ENCODE results near the gene NARF. TPM values are rescaled to one million over a fixed set of nuclear protein-coding genes. Genes with fewer than 3 reads are reported as not detected.

Gene NARF
- total RNA-seq, 1 donor = 21.6 TPM

DNA sequence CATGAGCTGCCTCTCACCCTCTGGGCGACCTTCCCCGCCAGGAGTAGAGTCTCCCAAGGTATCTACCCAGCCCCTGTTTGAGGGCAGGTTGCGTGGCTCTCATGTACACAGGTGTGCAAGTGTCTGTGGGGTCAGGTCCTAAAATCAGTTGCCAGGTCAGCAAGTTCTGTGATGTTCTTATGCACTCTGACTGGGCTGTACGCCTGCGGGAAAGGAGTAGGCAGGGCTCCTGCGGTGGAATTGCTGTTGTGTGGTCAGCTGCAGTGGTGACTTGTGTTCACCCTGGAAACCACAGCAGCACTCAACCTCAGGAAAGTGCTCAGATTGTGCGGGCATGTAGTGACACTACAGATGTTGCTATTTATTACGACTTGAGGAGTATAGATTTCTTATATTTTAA is 19.4 kb downstream of the NARF start:
- TF ChIP-seq, protein P1, sequence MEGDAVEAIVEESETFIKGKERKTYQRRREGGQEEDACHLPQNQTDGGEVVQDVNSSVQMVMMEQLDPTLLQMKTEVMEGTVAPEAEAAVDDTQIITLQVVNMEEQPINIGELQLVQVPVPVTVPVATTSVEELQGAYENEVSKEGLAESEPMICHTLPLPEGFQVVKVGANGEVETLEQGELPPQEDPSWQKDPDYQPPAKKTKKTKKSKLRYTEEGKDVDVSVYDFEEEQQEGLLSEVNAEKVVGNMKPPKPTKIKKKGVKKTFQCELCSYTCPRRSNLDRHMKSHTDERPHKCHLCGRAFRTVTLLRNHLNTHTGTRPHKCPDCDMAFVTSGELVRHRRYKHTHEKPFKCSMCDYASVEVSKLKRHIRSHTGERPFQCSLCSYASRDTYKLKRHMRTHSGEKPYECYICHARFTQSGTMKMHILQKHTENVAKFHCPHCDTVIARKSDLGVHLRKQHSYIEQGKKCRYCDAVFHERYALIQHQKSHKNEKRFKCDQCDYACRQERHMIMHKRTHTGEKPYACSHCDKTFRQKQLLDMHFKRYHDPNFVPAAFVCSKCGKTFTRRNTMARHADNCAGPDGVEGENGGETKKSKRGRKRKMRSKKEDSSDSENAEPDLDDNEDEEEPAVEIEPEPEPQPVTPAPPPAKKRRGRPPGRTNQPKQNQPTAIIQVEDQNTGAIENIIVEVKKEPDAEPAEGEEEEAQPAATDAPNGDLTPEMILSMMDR (IDR thresholded peaks at IDR 0.05; ENCODE audit: insufficient read depth, low read depth, low read length) = no peak
- H3K4me3 ChIP-seq (ENCODE audit: low read depth, low read length) = no peak overlapping the region
- DNase-seq (ENCODE audit: low read depth) = no peak

DNA sequence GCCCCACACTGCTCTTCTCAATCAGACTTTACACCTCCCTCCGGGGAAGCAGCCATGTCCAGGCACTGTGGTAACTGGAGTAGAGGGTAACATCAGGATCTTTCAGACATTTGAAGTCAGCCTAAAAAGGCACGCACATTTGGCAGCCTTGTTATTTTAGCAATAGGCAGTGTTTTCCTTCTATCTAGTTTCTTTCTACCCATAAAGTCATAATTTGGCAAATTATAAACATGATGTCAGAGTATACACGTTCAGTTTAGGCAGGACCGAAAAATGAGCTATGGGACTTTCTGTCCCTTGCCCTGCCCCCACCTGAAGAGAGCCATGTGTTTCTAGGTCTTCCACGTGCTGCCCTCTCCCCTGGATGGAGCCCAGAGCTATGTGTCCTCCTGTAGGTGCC is 21.1 kb downstream of the NARF start:
- DNase-seq (ENCODE audit: low read depth) = no peak
- TF ChIP-seq, protein P1 (IDR thresholded peaks at IDR 0.05; ENCODE audit: insufficient read depth, low read depth, low read length) = no peak
- H3K4me3 ChIP-seq (ENCODE audit: low read depth, low read length) = no peak overlapping the region

DNA sequence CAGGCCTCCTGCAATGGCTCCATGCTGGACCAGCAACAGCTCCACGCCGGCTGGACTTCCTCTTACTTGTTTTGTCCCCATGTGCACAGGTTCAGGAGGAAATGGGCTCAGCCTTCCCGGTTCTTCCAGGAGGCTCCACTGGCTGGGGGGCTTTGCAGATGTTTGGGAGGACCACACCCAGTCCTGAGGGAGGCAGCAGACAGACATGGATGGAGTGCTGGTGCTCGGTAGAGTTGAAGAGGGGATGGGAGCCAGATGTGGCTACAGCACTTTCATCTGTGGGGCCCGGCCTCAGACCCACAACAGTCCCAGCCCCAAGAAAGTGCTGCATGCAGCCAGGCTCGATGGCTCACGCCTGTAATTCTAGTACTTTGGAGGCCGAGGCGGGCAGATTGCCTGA is 21.8 kb downstream of the NARF start:
- DNase-seq (ENCODE audit: low read depth) = no peak
- H3K4me3 ChIP-seq (ENCODE audit: low read depth, low read length) = no peak overlapping the region
- TF ChIP-seq, protein P1 (IDR thresholded peaks at IDR 0.05; ENCODE audit: insufficient read depth, low read depth, low read length) = no peak

DNA sequence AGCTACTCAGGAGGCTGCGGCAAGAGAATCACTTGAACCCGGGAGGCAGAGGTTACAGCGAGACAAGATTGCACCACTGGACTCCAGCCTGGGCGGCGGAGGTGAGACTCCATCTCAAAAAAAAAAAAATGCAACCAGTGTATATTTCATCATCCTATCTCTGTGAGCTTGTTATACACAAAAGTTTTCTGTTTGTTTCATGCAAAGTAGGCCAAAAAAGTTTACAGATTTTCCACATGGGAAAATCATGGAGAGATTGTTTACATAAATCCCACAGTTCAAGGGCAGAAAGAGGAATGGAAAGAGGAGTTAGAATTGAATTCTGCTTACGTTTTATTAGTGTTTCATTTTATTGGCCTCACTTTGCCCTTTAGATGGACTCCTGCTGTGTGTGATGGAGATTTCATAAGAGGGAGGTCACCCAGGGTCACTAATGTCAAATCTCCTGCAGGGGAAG is 24.7 kb downstream of the NARF start:
- TF ChIP-seq, protein P1 (IDR thresholded peaks at IDR 0.05; ENCODE audit: insufficient read depth, low read depth, low read length) = no peak

DNA sequence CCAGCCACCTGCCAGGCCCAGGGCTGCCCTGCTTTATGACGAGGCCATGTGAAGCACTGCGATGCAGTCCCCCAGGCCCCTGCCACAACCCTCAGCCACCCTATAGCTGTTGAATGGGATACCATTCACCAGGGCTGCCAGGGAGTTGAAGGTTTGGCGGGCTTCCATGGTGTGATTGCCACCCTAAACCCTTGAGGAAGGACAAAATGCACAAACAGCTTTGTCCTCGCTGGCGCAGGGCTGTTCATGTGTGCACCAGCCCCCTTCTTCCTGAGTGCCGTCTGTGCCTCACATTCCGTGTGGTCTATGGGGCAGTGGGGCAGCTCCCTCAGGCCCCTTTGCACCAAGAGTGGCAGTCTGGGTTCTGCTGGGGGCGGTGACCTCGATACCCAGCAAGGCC is 25.3 kb downstream of the NARF start:
- H3K4me3 ChIP-seq (ENCODE audit: low read depth, low read length) = no peak overlapping the region
- TF ChIP-seq, protein P1 (IDR thresholded peaks at IDR 0.05; ENCODE audit: insufficient read depth, low read depth, low read length) = no peak
- DNase-seq (ENCODE audit: low read depth) = no peak

More for the DNA sequence above, 24.7 kb downstream of the NARF start:
- H3K4me3 ChIP-seq (ENCODE audit: low read depth, low read length) = no peak overlapping the region
- no peak for DNase-seq (ENCODE audit: low read depth)

DNA sequence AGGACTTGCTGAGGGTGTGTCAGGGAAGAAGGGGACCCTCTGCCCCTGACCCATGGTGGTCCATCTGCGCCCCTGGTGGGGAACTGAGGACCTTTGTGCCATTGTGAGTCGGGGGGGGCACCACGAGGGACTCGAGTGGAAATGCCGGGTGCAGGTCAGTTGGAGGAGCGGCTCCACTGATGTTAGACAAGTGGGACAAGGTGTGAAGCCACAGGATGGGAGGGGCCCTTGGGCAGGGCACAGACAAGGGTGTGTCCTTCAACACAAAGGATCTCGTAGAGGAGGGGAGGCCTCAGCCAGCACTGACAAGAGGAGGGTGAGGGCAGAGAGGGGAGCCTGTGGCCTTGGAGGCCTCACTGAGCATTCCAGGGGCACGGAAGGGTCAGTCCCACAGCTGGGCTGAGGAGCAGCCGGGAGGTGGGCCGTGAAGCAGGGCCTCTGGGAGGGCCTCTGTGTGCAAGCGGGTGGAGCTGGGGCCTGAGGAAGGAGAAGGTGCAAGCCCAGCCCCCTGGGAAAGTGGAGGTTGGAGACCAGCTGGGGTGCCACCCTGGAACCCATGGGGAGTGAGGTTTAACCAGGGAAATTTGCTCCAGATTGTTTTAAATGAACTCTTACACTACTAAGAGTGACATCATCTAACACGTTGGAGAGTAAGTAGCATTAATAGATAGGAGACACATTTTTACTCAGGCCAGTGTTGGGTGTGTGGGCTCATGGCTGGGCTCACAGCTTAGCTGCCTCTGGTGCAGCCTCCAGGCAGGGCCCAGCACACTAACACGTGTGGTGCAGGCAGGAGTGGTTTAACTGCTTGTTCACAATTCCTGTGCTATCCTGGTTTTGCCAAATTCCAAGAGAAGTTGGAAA is 27.9 kb downstream of the NARF start:
- no peak for DNase-seq (ENCODE audit: low read depth)
- TF ChIP-seq, protein P1 (IDR thresholded peaks at IDR 0.05; ENCODE audit: insufficient read depth, low read depth, low read length) = no peak
- H3K4me3 ChIP-seq (ENCODE audit: low read depth, low read length) = no peak overlapping the region

Measured in fibroblast of villous mesenchyme (primary cell).